HG03139 (cell line): ENCODE measurements around the gene HOXB13.

Experiments
- ATAC-seq: cut with Tn5 transposase; IDR thresholded peaks from one replicate; pipeline ENCODE4 v1.9.1; 2021; ENCODE audit not compliant: unreplicated experiment

The HOXB13 gene

DNA sequence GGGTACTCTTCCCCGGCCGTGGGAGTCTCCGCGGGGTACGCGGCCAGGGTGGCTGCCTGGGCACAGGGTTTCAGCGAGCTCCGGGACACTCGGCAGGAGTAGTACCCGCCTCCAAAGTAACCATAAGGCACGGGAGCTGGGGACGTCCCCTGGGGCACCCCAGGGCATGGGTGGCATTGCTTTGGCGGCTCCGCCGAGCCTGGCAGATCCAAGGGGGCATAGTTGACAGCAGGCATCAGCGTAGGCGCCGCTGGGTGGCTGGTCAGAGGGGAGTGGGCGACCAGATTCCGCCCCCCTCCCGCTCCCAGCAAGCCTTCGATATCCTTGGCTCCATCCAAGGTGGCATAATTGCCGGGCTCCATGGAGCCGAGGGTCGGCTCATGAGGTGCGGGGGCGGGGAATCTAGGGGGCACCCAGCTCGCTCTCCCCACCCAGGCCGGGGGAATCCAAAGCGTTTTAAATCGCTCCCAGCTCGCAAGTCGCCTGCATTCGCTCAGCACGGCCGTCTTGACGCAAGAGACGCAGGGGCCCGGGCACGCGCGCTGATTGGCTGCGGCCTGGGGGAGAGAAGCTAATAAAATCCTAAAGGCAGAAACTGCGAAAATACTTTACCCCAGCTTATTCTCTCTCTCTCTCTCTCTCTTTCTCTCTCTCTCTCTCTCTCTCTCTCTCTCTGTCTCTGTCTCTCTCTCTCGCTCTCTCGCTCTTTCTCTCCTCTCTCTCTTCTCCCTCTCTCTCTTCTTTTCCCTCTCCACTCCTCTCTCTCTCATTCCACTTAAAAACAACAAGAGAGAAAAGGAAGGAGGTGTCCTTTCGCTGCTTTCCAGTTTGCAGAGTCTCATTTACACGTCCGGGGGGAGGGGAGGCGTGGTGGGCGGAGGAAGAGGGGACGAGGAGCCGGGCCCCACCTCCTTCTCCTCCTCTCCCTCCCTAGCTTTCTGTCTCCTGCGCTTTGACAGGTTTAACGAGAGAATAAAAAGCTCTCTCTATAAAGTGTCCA lies at the start of gene HOXB13:
HOXB13 (minus strand) TSS at position 519 of the 1,000 bp plus-strand sequence; CDS start at position 362, 157 bp downstream.
- no peak for ATAC-seq

DNA sequence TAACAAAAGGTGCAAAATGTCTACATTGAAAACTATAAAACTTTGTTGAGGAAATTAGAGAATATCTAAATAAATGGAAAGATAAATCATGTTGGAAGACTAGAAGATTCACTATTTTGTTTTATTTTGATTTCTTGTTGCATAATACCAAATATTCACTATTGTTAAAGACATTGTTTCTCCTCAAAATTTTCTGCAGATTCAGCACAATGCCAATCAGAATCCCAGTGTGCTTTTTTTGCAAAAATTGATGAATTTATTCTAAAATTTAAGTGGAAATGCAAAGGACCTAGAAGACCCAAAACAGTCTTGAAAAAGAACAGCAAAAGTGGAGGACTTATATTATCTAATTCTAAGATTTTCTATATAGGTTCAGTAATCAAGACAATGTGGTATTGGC lies 48.1 kb upstream of the HOXB13 start:
- ATAC-seq, result no peak

DNA sequence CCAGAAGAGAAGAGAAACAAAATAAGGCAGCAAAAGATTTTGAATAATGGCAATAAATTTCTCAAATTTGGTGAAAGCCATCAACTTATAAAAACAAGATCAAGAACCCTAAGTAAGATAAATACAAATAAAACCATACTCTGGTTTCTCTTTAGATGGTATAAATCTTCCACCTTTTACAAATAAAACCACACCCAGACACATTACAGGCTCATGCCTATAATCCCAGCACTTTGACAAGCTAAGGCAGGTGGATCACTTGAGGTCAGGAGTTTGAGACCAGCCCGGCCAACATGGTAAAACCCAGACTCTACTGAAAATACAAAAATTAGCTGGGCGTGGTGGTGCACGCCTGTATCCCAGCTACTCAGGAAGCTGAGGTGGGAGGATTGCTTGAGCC lies 44.7 kb upstream of the HOXB13 start:
- no peak for ATAC-seq

DNA sequence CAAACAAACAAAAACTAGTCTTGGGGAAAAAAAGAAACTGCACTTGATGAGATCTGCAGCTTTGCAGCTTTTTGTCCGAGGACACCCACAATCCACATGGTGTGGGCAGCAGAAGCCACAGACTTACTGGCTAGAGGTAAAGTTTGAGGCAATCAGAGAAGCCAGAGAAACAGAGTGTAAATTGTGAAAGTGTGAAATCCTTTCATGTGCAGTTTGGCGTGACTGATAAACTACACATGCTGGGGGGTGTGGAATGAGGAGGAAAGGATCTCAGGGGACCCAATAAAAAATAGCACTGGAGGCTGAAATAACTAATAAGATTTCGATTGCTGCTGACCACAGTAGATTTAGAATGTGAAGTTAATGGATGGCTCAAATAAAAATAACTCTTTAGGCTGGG lies 42.4 kb upstream of the HOXB13 start:
- no peak for ATAC-seq

DNA sequence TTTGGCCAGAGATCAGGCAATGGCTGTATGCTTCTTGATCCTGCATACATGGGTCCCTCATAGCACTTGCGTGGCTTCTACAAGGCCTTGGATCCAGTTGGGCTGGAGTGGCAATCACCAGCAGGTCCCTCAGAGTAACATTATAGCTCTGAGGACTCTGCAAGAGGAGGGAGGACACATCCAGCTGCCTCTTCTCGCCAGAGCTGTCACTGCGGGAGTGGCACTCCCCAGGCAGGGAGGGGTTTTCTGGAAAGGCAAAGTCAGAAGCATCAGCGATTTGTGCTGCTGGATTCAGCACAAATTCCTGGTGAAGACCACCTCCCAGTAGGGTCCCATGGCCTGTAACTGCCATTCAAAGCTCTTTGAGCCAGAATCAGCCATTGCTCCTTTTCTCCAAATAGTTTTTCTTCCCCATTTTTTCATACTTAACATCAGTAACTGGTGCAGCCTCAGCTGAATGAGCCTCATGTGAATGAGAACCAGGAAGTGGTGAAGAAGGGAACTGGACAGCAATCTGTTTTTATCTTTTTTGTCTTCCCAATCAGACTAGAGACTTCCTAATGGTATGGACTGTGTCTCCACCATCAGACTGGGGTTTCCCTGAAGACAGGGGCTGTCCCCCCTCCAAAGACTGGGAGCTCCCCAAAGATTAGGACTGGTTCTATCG lies 40.6 kb upstream of the HOXB13 start:
- ATAC-seq, result no peak

DNA sequence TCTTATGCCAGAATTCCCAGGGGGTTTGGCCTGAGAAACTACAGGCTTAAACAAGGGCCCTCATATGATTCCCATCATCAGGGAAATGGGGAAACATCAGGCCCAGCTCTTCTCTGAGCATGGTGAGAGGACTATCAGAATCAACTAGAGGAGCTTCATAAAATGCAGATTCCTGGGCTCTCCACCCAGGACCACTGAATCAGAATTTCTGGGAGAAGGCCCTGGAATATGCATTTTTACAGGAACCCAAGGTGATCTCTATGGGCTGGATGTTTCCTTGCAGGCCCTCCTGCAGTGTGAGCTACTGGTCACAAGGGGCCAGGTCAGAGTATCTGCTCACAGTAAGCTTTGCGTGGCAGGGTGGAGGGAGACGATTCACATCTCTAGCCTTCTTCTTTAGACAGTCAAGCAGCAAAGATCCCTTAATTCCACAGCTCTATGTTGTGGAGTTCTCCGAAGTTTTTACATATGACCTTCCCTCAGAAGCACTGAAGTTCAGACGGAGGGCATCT lies 38.8 kb upstream of the HOXB13 start:
- no peak for ATAC-seq

DNA sequence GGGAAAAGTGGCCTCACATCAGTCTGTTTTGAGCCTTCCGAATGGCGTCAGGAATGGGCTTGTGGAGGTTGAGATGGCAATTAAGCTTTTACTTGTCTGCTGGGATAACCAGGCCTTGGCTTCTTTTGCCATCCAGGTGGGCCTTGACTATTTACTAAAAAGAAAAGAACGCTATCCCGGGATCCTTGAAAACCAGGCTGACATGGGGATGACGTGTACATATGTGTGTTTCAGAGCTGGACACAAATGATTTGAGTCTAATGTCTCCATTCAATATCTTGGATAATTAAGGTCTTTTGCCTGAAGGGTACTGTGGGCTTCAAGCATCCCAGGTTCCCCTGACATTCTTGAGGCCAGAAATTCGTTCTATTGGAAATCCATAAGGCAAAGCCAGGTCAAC lies 32.6 kb upstream of the HOXB13 start:
- ATAC-seq, result no peak

DNA sequence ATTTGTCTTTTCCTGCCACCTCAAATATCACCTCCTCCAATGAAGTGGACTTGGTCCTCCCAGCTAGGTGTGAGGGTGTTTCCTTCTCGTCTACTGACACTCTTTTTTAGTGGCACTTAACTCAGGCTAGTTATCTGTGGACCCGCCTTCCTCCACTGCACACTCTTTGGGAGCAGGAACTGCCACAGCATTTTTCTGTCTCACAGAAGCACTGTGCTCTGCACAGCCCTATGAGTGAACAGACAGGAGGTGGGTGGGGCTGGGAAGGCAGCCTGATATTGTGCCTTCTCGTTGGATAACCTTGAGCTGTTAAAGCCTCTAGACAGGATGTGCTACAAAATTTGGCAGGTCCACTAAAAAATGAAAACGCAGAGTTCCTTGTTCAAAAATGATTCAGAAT lies 31.9 kb upstream of the HOXB13 start:
- ATAC-seq, result no peak

DNA sequence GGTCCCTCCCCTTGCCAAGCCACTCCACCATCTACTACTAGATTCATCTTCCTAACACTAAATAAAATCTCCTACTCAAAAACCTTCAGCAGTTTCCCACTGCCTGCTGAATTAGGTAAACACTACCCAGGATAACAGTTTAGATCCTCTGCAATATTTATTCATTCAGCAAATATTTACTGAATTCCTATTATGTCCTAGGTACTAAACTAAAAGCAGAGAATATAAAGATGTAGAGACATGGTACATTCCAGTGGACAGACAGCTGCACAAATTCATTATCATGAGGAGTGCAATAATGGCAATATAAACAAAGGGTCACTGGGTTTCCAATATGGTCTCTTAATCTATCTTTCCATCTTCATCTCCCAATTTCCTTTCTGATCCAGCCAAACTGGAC lies 30.7 kb upstream of the HOXB13 start:
- ATAC-seq, result no peak

DNA sequence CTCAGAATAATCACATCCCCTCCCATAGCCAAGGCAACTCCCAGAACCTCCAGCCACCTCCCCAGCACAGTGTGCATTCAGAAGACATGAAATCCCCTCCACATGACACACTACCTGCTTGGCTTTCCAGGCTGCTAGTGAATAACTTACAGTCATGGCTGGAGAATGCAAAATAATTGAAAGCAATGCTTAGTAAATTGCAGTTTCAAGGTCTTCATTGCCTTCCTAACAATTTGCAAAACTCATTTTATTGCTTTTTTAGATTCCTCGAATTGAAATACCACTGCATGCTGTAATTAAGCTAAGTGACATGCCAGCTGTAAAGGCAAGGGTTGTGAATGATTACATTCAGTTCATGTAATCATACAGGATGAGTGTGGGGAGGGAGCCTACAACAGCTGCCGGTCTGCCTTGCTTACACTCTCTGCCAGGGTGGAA lies 29.0 kb upstream of the HOXB13 start:
- no peak for ATAC-seq

DNA sequence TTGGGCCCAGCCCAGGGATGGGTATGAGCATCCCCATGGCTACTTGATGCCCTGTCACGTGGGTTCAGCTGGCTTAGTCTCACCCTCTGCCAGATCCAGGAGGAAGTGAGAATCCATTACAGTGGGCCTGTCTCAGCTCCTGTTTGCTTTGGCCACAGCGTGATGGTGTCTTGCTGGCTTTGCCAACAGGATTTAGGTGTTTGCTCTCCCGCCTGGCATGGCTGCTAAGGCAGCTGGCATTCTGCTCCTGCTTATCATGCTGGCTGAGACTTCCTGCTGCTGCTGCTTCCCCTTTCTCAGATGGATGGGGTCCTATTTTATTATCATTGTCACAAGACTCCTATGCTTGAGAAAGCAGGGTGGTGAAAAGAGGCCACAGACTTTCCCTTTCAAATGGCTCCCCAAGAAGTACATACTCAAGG lies 28.3 kb upstream of the HOXB13 start:
- ATAC-seq, result no peak

DNA sequence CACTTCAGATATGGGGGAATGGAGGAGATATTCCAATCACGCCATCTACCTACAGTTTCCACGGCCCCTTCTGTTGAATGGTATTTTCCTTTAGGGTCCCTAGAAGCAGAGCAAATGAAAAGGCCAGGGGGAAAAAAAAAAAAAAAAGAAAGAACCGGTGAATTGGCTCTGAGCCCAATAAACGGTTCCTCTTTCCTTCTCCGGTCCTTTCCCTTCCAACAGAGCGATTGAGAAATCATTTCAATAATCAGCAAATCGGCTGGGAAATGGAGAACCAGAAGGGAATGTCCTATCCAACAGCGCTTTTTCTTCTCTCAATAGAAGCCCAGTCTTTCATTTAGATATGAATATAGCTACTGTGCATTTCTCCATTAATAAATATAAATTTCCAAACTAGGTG lies 26.8 kb upstream of the HOXB13 start:
- no peak for ATAC-seq

DNA sequence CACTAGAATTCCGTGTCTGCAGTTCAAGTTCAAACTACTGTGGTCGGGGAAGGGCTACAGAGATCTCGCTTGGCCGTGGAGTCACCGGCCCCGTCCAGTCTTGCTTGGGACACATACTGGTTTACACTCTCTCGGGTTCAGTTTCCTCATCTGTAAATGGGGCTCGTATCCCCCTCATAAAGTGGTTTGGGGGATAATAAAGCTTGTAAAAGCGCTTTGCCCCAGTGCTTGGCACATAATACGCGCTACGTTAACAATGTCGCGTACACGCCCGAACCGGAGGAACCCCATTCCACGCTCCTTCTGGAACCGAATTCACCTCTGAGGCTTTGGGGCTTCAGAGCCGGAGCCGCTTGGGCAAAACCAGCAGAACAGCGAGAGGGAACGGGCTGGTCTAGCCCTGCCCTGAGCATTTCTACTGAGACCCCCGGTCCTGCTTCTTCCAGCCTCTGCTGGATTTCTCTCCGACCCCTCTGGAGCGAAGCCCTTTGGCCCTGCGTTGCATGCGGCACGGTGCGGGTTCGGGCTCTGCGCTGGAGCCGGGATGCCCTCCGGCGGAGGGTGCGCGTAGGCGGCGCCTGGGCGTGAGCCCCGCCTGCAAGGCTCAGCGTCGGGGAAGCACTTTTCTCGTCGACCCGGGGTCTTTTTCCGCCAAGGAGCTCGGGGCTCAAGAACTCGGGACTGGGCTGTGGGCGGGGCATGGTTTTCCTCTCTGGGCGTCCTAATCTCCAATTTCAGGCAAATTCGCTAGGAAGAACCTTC lies 26.1 kb upstream of the HOXB13 start:
- ATAC-seq, result no peak

DNA sequence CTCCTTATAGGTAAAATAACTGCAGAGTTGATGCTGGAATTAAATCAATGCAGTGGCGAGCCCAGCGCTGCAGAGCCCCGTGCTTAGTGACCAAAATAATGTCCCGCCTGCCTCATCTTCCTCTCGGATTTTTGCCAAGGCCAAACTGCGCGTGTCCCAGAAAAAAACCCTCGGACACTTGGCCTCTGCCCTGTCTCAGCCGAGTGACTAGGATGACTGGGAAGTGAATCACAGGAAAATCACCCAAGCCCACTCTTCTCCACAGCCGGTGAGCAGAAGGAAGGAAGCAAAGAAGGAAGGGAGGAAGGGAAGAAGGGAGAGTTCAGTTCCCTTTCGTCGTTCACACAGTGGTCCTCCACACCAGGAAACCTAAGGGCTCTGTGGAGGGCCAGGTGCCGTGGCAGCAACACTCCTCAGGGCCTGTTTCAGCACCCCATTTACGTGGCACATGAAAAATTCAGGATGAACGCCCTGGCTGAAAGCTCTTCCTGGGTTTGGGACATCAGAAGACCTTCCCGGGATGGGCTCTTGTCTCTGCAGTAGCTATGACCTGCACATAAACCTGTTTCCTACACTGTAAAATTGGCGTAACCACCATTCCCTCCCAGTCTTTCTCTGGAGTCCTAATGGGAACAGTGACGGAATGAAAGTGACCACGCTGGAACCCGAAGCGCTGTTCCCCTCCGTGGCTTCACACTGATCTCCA lies 25.4 kb upstream of the HOXB13 start:
- ATAC-seq, result no peak

DNA sequence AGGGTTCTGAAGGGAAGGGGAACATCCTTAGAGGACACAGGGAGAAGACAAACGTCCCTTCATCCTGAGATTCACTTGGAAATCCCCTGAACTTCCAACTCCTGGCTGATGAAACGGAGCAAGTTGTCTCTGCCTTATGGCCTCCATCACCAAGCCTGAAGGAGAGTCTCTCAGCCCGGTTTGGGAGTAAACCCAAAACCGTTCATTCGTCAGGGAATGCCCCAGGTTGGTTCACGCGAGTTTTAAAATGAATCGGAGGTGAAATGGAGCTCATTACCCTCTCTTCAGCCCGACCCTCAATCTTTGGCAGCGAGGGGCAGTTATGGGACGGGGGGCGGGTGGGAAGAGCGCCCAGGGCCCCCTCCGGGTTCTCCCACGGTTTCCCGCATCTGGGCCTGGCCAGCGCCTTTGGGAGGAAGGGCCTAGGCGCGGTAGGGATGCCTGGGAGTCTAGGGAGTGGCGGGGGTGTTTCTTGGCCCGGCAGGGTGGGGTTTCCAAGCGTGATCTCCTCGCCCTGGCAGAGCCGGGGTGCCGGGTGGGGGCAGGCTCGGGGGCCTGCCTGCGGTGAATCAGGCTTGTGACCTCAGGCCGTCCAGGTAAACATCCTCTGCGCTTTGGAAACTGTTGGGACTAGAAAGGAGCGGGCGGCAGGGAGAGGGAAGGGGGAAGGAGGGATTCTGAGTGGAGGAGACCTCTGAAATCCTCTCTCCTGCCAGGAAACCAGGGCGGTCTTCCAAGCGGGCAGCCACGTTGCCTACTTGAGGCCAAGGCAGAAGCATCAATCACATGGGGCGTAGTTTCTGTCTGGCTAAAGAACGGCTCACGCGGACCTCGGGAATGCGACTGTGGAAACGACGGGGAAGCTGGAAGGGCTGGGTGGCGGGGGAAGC lies 24.1 kb upstream of the HOXB13 start:
- no peak for ATAC-seq

DNA sequence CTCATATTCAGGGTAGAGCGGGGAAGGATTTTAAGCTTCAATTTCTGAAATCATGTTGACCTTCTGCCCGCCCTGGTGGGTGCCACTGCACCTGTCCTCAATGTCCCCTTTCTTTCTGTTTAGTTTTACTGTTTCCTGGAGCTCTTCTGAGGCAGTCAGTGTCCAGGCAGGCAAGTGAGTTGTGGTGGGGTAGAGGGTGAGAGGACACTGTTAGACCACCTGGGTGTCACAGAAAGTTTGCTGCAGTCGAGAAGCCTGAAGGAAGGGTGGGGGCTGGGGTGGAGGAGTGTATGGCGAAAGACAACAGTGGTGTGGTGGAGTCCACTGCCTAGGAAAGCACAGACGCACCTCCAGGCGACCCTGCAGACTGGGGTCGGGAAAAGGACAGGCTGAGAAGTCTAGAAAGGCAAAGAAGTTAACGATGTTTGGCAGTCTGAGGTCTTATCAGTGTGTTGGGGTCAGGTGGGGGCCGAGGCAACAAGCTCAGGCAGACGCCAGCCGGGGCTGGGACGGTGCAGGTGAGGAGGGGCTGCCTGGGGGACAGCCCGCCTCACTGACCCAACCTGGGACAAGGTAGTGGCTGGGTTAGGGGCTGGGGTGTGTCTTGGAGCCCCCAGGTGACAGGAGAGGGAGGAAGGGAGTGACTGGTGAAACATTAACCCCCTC lies 23.3 kb upstream of the HOXB13 start:
- no peak for ATAC-seq

DNA sequence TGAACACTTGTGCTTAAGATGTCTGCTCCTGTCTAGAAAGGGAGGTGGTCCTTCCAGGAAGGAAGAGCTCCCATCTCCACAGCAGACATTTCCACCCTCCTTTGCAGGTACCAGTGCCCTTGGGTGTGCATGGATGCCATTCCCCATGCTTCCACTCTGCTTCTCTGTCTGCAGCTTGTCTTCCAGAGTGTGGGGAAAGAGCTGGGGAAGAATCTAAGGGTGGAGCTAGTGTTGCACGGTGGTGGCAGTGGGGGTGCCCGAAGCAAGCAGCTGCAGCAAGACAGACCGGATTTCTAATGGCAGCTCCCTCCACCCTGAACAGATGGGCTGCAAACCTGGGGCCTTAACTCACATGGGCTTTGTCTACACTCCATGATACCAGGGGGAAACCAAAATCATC lies 22.6 kb upstream of the HOXB13 start:
- no peak for ATAC-seq

DNA sequence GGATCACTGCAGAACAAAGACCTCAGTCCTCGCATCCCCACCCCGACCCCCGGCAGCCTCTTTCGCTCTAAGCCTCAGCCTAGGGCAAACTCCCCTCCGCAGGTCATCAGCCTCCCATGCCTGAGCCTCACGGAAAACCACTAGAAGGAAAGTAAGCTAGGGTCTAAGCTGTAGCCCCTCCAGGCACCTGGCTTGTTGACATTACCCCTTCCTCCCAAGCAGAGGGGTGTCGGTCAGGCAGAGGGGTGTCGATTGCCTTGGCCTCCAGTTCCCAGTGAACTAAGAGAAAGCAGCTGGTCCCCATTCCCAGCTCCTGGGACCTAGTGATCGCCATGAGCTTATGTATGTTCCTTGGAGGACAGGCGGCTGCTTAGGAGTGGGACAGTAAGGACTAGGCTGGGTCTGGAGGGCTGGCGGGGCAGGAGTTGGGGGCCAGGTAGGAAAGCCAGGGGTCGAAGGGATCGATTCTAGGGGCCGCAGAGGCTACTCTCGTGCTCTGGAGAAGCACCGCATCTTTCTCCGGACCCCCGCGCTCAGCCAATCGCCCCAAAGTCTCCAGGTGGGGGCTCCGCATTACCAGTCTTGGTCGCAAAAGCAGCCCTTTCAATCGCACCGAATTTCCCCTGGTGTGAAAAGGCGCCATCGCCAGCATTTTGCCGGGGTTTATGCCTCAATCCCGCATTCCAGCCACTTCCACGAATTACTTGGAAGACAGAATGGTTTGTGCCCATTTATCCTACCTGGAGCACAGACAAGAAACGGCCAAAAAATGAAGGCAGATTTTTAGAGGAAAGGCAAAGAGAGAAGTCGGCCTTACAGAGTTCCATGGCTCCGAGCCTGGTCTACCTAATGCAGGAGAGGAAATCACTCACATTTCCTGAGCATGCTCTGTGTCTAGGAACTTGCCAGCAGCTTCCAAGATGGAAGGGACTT lies 21.3 kb upstream of the HOXB13 start:
- ATAC-seq, result no peak
